ENCODE data around the gene HOXB8. TPM values are rescaled to one million over a fixed set of nuclear protein-coding genes. Genes with fewer than 3 reads are reported as not detected.

The HOXB8 gene
- polyA plus RNA-seq, 3 donors from 2014 or later, result not detected

- H3K27ac Mint-ChIP-seq, result peak overlapping the region in 2 of 6 donors; percentile 30 to 65
- no peaks in the 10 kb centered on the region for H3K9me3 Mint-ChIP-seq
- peaks cover 58 to 70% (median 65%) of the 10 kb centered on the region in 3 donors for H3K27me3 Mint-ChIP-seq (ENCODE audit: low read depth in 3 of 3)
- peak overlapping the region; percentile 40 to 94 (median 67) for H3K4me3 Mint-ChIP-seq
- H3K4me1 Mint-ChIP-seq, result peaks cover 43 to 68% of the 10 kb centered on the region in 2 donors
- H3K36me3 Mint-ChIP-seq, result no peaks in the 10 kb centered on the region
- peak in 1 of 3 donors; percentile 17 for DNase-seq
These were observed 1.0 kb downstream of the HOXB8 start for GRCh38 chr17:48613862-48614694.

DNA sequence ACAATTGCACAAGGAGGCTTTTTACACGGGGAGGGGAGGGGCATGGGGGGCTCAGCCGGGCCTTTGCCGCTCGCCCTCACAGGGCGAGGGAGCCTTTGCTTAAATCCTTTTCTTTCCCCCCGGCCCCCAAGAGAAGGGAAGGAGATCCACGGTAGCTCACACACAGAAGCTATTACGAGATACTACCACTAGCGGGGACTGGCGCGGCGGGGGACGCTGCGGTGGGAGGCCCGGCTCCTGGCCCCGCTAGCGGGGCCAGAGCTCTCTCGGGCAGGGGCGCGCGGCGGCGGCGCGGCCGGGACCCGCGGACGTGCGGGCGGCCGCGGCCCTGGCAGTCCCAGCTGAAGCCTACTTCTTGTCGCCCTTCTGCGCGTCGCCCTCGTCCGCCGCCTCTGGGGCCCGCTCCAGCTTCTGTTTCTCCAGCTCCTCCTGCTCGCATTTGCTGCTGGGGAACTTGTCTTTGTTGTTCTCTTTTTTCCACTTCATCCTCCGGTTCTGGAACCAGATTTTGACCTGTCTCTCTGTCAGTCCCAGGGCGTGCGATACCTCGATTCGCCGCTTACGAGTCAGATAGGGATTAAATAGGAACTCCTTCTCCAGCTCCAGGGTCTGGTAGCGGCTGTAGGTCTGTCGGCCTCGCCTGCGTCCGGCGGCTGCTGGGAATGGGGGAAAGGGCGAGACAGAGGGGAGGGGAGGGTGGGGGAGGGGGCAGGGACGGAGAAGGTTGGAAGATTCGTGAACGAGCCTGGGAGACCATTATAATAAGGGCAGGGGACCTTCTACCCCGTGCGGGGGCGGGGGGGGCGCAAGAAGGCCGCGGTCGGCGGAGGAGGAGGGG lies 2.0 kb downstream of the HOXB8 start:
- Mint-ChIP-seq H3K36me3 (no peaks in the 10 kb centered on the region), H3K4me1 (peaks cover 38 to 58% of the 10 kb centered on the region in 2 donors), H3K9me3 (no peaks in the 10 kb centered on the region), H3K4me3 (peak overlapping the region; percentile 81 to 94 (median 91)), H3K27ac (peak overlapping the region in 4 of 6 donors; percentile 0 to 73 (median 40)), H3K27me3 (ENCODE audit: low read depth in 3 of 3) (peaks cover 48 to 62% (median 55%) of the 10 kb centered on the region in 3 donors)
- peak in 2 of 3 donors; percentile 56 to 58 for DNase-seq

DNA sequence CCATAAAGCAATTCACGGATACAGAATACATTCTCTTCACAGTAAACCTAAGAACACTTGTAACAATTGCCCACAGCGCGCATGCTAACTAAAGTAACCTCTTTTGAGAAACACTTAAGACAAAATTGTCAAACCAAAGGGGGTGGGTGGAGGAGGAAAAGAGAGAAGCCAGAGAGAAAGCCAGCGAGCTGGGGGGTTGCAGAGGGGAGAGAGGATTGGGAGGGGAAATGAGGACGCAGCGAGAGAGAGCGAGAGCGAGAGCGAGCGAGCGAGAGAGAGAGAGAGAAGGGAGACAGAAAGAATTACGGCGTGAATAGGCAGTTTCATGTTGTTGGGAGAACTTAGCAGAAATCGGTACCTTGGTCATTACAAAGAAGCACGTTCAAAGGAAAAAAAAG lies 2.6 kb downstream of the HOXB8 start:
- peak in 2 of 3 donors; percentile 24 to 33 for DNase-seq

GRCh38 chr17:48611681-48612455 lies 3.2 kb downstream of the HOXB8 start:
- H3K4me1 Mint-ChIP-seq, result peaks cover 36 to 51% of the 10 kb centered on the region in 2 donors
- peak overlapping the region; percentile 94 to 100 (median 98) for H3K4me3 Mint-ChIP-seq
- H3K27ac Mint-ChIP-seq, result peak overlapping the region in 2 of 6 donors; percentile 71 to 86
- peaks cover 40 to 51% (median 43%) of the 10 kb centered on the region in 3 donors for H3K27me3 Mint-ChIP-seq (ENCODE audit: low read depth in 3 of 3)
- H3K9me3 Mint-ChIP-seq, result no peaks in the 10 kb centered on the region
- no peaks in the 10 kb centered on the region for H3K36me3 Mint-ChIP-seq
- DNase-seq, result no peak

More for the DNA sequence above, 2.6 kb downstream of the HOXB8 start:
- H3K4me1 Mint-ChIP-seq, result peaks cover 38 to 57% of the 10 kb centered on the region in 2 donors
- H3K27me3 Mint-ChIP-seq (ENCODE audit: low read depth in 3 of 3), result peaks cover 43 to 57% (median 49%) of the 10 kb centered on the region in 3 donors
- H3K4me3 Mint-ChIP-seq, result peak overlapping the region; percentile 81 to 92 (median 86)
- no peaks in the 10 kb centered on the region for H3K9me3 Mint-ChIP-seq
- peak overlapping the region; percentile 0 to 73 (median 49) for H3K27ac Mint-ChIP-seq
- H3K36me3 Mint-ChIP-seq, result no peaks in the 10 kb centered on the region

DNA sequence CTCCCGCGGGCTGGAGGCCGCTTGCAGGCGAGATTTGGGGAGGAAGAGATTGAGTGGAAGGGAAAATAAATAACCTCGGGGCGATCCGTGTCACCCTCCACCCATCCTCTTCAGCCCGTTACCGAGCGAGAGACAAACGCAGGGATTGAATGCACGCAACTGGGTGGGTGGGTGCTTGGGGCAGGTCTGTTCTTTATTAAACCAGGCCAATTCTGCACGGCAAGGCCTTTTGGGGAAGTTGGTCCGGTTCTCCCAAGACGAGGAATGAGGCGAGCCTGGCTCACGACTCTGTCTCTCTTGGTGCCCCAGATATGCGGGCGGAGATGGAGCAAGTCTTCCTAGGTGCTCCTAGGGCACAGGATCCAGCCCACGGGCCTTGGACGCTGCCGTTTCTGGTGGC lies 3.9 kb downstream of the HOXB8 start:
- H3K9me3 Mint-ChIP-seq, result no peaks in the 10 kb centered on the region
- H3K4me1 Mint-ChIP-seq, result peaks cover 36 to 50% of the 10 kb centered on the region in 2 donors
- peaks cover 41 to 45% (median 42%) of the 10 kb centered on the region in 3 donors for H3K27me3 Mint-ChIP-seq (ENCODE audit: low read depth in 3 of 3)

DNA sequence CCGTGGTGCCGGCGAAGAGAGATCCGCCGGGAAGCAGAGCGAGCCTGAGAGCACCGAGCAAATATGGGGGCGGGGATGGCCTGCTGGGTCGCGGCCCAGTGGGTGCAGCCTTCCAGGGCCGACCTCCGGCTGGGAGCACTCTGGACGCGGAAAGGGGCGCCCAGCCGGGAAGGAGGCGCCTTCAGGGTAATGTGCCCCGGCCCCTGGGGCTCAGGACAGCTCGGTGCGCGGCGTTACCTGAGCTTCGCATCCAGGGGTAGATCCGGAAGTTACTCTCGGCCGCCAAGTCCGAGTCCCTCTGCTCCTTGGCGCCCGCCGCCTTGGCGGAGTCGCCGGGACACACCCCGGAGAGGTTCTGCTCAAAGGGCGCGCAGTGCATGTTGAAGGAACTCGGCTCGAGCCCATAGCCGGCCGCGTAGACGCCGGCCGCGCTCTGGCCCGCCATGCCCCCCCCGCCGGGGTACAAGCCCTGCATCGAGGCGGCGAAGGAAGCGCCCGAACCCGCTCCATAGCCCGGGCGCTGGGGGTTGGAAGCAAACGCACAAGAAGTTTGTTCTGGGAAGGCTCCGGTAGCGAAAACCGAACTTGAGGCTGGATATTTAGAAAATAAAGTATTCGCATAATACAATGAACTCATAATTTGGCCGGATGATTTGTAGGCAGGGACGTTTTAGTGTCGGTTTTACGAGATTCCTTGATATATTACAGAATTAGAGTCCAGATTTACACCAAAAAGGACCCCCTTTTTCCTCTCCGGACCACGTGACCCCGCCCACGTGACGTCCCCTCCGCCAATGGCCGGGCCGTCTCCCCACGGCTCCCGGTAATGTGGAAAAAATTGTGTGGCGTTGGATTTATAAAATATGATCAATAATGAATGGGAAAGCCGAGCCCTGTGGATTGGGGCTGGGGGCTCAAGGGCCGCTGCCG lies 4.5 kb downstream of the HOXB8 start, which contains the start of gene HOXB7:
TSS of gene HOXB7 (minus strand) at position 736 of the 930 bp plus-strand sequence. CDS start at position 637, 99 bp downstream.
- peak; percentile 62 to 64 (median 64) for DNase-seq
- Mint-ChIP-seq H3K9me3 (no peaks in the 10 kb centered on the region), H3K36me3 (no peaks in the 10 kb centered on the region), H3K27me3 (ENCODE audit: low read depth in 3 of 3) (peaks cover 34 to 41% (median 35%) of the 10 kb centered on the region in 3 donors), H3K4me3 (peak within 1 kb of the TSS; percentile 94 to 100 (median 98)), H3K4me1 (peaks cover 35 to 49% of the 10 kb centered on the region in 2 donors), H3K27ac (peak within 1 kb of the TSS in 5 of 6 donors; percentile 17 to 86 (median 73))

More for the DNA sequence above, 3.9 kb downstream of the HOXB8 start:
- H3K27ac Mint-ChIP-seq, result peak overlapping the region in 5 of 6 donors; percentile 17 to 86 (median 73)
- DNase-seq, result no peak
- H3K36me3 Mint-ChIP-seq, result no peaks in the 10 kb centered on the region
- peak overlapping the region; percentile 94 to 100 (median 98) for H3K4me3 Mint-ChIP-seq

DNA sequence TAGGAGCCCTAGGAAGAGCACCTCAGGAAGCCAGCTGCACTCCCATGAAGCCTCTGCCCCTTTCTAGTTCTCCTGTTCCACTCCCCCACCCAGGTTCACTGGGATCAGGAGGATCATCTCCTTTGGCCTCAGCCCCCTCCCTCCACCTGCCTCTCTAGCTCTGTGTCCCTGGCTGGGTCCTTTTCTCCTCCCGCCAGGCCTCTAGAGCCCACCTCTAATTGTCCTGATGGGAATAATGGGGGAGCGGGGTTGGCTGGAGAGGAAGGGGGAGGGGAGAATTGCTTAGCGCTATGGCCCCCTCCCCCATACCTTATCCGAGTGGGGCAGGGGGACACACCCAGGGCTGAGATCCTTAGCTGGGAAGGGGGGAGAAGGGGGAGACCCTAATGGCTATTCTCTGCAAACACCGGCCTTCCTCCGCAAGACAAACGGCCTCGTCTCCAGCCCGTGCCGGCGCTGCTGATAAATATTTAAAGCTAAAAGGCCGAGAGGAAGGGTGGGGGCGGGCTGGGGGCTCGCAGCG lies 5.3 kb downstream of the HOXB8 start:
- Mint-ChIP-seq H3K4me3 (peak overlapping the region; percentile 94 to 100 (median 98)), H3K27me3 (ENCODE audit: low read depth in 3 of 3) (peaks cover 31 to 37% (median 33%) of the 10 kb centered on the region in 3 donors), H3K27ac (no peak overlapping the region), H3K4me1 (peaks cover 30 to 42% of the 10 kb centered on the region in 2 donors), H3K9me3 (no peaks in the 10 kb centered on the region), H3K36me3 (no peaks in the 10 kb centered on the region)
- DNase-seq, result no peak

GRCh38 chr17:48609033-48609432 lies 6.1 kb downstream of the HOXB8 start:
- Mint-ChIP-seq H3K27me3 (ENCODE audit: low read depth in 3 of 3) (peaks cover 32 to 35% (median 33%) of the 10 kb centered on the region in 3 donors), H3K9me3 (no peaks in the 10 kb centered on the region), H3K36me3 (no peaks in the 10 kb centered on the region), H3K4me3 (peak overlapping the region; percentile 37 to 98 (median 63)), H3K4me1 (peaks cover 30 to 34% of the 10 kb centered on the region in 2 donors), H3K27ac (peak overlapping the region in 1 of 6 donors; percentile 16)
- DNase-seq, result no peak

DNA sequence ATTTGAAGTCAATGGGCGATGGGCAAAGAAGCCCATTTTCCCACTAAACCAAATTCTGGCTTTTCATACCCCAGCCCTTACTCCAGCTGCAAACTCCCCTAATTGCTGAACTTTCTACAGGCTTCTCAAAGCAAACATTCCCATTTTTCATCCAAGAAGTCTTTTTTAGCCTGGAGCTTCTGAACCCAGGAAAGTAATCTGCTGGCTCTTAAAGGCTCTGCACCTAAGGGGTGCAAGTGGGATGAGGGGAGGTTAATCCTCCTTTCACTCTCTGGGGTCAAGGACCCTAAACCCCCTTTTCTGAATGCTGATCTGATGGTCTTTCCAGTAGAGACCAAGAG lies 6.6 kb downstream of the HOXB8 start:
- Mint-ChIP-seq H3K27me3 (ENCODE audit: low read depth in 3 of 3) (peaks cover 29 to 33% (median 30%) of the 10 kb centered on the region in 3 donors), H3K4me1 (peaks cover 24 to 28% of the 10 kb centered on the region in 2 donors), H3K4me3 (peak overlapping the region in 2 of 5 donors; percentile 2 to 98), H3K27ac (no peak overlapping the region), H3K36me3 (no peaks in the 10 kb centered on the region), H3K9me3 (no peaks in the 10 kb centered on the region)
- DNase-seq, result no peak

- Mint-ChIP-seq H3K4me1 (peaks cover 19% of the 10 kb centered on the region in 2 donors), H3K36me3 (no peaks in the 10 kb centered on the region), H3K27me3 (ENCODE audit: low read depth in 3 of 3) (peaks cover 30 to 37% (median 30%) of the 10 kb centered on the region in 3 donors), H3K4me3 (no peak overlapping the region), H3K9me3 (no peaks in the 10 kb centered on the region), H3K27ac (no peak overlapping the region)
- DNase-seq, result no peak
These were observed 8.0 kb downstream of the HOXB8 start for GRCh38 chr17:48606892-48607614.

DNA sequence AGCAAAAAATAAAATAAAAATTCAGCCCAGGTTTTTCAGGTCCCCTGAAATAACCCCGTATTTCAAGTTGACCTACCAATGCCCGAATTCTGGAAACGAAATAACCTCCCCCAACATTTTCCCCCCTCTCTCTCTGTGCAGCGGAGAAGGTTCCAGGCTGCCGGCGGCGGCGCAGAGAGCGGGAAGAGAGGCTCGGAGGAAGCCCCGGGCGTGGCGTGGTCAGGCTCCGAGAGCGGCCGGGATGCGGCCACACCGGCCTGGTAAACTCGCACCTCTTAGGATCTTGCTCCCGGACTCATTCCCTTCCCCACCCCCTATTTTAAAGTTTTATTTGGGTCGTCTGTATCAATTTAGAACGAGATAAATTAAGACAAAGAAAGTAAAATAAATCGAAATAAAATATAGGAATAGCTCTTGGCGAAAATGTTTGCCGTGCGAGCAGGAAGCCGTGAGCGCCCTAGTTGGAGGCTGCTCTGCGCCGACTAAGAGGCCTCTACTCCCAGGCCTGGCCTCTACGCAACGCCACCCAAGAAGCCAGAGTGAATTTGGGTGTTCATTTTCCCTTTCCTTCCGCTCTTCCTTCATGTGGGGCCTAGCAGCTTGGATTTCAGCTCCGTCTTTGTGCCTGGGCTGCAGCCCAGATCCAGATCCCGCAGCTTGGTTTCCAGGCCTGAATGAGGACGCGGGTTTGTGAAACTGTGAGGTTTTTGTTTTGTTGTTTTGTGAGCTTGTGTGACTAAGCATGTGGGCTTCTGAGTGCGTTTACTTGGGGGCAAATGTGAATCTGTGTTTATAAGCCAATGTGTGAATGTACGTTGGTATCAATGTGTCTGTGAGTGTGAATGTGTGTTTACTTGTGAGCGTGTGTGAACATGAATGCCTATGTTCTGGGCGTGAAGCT lies 8.9 kb downstream of the HOXB8 start:
- no peak for DNase-seq
- H3K36me3 Mint-ChIP-seq, result no peaks in the 10 kb centered on the region
- H3K27ac Mint-ChIP-seq, result no peak overlapping the region
- peaks cover 11 to 15% of the 10 kb centered on the region in 2 donors for H3K4me1 Mint-ChIP-seq
- H3K4me3 Mint-ChIP-seq, result no peak overlapping the region
- peaks cover 29 to 39% (median 37%) of the 10 kb centered on the region in 3 donors for H3K27me3 Mint-ChIP-seq (ENCODE audit: low read depth in 3 of 3)
- H3K9me3 Mint-ChIP-seq, result no peaks in the 10 kb centered on the region

All from immature natural killer cell (primary cell).